GM12878 (cell line): ENCODE data around the gene ARMC3.

Experiments used
- CHD2 ChIP-seq: IDR thresholded peaks from 2 replicates; pipeline ENCODE4 v1.6.1; 2011; ENCODE audit warnings: low read depth, low read length, improper control_type of control experiment, borderline replicate concordance
- ESRRA ChIP-seq: IDR thresholded peaks from 2 replicates; pipeline ENCODE4 v1.6.1; 2012; ENCODE audit warnings: mild to moderate bottlenecking, low read length, improper control_type of control experiment
- EZH2 ChIP-seq: IDR thresholded peaks from 2 replicates; pipeline ENCODE4 v1.6.1; 2012; ENCODE audit warnings: low read depth, mild to moderate bottlenecking, control low read depth, inconsistent platforms, low read length, borderline replicate concordance; ENCODE audit not compliant: control insufficient read depth
- GATAD2B ChIP-seq: fragments of 450-650 bp; conservative IDR thresholded peaks from 2 replicates; pipeline ENCODE4 v1.6.1; 2017; ENCODE audit warnings: low read depth, mild to moderate bottlenecking, moderate library complexity
- POLR2A ChIP-seq: IDR thresholded peaks from 2 replicates; pipeline ENCODE4 v1.6.1; 2011; ENCODE audit warnings: low read depth, mild to moderate bottlenecking, low read length
- POU2F2 ChIP-seq: IDR thresholded peaks from 3 replicates; pipeline ENCODE4 v1.6.1; 2011; ENCODE audit warnings: low read depth, mild to moderate bottlenecking, low read length, borderline replicate concordance
- RBBP5 ChIP-seq: fragments of 200-600 bp; sonication (generic); conservative IDR thresholded peaks from 2 replicates; pipeline ENCODE4 v1.6.1; 2016
- RCOR1 ChIP-seq: conservative IDR thresholded peaks from 2 replicates; pipeline ENCODE4 v1.6.1; 2012; ENCODE audit warnings: low read depth, low read length, improper control_type of control experiment
- SPI1 ChIP-seq: IDR thresholded peaks from 2 replicates; pipeline ENCODE4 v1.6.1; 2011; ENCODE audit warnings: low read depth, mild to moderate bottlenecking, low read length, moderate library complexity, borderline replicate concordance; ENCODE audit not compliant: insufficient read depth
- TCF12 ChIP-seq: IDR thresholded peaks from 2 replicates; pipeline ENCODE4 v1.6.1; 2011; ENCODE audit warnings: low read depth, mild to moderate bottlenecking, low read length
- USF2 ChIP-seq: IDR thresholded peaks from 2 replicates; pipeline ENCODE4 v1.6.1; 2011; ENCODE audit warnings: low read depth, low read length, improper control_type of control experiment, borderline replicate concordance
- TF ChIP-seq, protein P1 (sequence below), 3 experiments: IDR thresholded peaks in 2 of 3; conservative IDR thresholded peaks in 1 of 3; 2 replicates each; pipeline ENCODE4 v1.5.1; 2011; ENCODE audit warnings: low read depth in 3 of 3, low read length in 3 of 3, mild to moderate bottlenecking in 3 of 3, control low read depth in 2 of 3, moderate library complexity in 2 of 3, inconsistent platforms in 1 of 3, mixed read lengths in 1 of 3; ENCODE audit not compliant: control insufficient read depth in 2 of 3, insufficient read depth in 1 of 3; ENCODE audit errors: extremely low read depth in 1 of 3

DNA sequence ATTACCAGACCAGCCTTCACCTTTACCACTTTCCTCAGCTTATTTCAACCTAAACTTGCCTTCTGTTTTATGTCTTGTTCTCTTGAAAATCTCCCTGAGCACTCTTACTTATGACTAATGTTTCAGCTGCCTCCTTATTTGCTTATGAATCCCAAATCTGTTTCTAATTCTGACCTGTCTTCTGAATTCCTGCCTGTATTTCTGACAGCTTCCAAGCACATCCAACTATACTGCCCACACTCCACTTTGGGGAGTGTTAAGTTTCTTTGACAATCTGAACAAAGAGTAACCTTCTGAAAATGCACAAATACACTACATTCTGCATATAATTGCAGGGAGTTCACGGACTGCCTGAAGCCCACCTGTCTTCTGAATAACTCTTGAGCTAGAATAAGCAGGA is 48.7 kb downstream of the ARMC3 start:
- TF ChIP-seq TCF12 = no peak
- no peak for TF ChIP-seq EZH2
- TF ChIP-seq, protein P1, sequence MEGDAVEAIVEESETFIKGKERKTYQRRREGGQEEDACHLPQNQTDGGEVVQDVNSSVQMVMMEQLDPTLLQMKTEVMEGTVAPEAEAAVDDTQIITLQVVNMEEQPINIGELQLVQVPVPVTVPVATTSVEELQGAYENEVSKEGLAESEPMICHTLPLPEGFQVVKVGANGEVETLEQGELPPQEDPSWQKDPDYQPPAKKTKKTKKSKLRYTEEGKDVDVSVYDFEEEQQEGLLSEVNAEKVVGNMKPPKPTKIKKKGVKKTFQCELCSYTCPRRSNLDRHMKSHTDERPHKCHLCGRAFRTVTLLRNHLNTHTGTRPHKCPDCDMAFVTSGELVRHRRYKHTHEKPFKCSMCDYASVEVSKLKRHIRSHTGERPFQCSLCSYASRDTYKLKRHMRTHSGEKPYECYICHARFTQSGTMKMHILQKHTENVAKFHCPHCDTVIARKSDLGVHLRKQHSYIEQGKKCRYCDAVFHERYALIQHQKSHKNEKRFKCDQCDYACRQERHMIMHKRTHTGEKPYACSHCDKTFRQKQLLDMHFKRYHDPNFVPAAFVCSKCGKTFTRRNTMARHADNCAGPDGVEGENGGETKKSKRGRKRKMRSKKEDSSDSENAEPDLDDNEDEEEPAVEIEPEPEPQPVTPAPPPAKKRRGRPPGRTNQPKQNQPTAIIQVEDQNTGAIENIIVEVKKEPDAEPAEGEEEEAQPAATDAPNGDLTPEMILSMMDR (IDR thresholded peaks at IDR 0.05 in 2 of 3, conservative IDR thresholded peaks at IDR 0.05 in 1 of 3; ENCODE audit: control insufficient read depth in 2 of 3, extremely low read depth in 1 of 3, insufficient read depth in 1 of 3, low read depth in 3 of 3, low read length in 3 of 3) = no peak
- no peak for TF ChIP-seq CHD2
- TF ChIP-seq USF2 = no peak
- TF ChIP-seq POLR2A = no peak
- no peak for TF ChIP-seq RCOR1
- no peak for TF ChIP-seq ESRRA
- TF ChIP-seq POU2F2 = no peak
- no peak for TF ChIP-seq SPI1
- no peak for TF ChIP-seq GATAD2B
- no peak for TF ChIP-seq RBBP5
